IPS DF 19.7 (cell line): ENCODE measurements around the gene RFC5.
"Not testable (repeated sequence)": the region's sequence is repeated elsewhere in the genome, so short reads cannot be mapped to it uniquely, and the experiment has no call there.

Experiments used
- DNase-seq: peaks from one replicate; pipeline ENCODE4 v3.0.0-alpha.2; 2013; ENCODE audit warnings: low read depth, low spot score

Gene RFC5

DNA sequence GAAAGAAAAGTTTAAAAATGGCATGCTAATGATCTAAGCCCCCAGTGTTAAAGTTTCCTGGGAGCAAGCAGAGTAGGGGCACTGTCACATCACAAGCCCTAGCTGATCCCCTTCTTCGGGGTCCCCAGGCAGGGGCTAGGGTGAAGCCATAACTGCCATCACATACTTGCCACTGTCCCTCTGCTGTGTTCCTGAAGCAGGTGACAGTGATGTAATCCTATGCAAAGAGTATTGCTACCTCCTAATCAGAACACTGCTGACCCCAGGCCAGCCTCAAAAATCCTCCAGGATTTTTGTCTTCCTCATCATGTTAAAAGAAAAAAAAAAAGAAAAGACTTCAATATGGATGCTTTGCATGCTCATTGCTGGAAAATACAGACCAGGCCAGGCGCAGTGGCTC lies 1.2 kb upstream of the RFC5 start:
- DNase-seq, result no peak

GRCh38 chr12:118015944-118016343 lies 559 bp upstream of the RFC5 start:
- DNase-seq, result no peak

- DNase-seq, result no peak
Observed at GRCh38 chr12:118017926-118018325, 1.4 kb downstream of the RFC5 start.

- no peak for DNase-seq
Observed at GRCh38 chr12:118020036-118020435, 3.5 kb downstream of the RFC5 start.

DNA sequence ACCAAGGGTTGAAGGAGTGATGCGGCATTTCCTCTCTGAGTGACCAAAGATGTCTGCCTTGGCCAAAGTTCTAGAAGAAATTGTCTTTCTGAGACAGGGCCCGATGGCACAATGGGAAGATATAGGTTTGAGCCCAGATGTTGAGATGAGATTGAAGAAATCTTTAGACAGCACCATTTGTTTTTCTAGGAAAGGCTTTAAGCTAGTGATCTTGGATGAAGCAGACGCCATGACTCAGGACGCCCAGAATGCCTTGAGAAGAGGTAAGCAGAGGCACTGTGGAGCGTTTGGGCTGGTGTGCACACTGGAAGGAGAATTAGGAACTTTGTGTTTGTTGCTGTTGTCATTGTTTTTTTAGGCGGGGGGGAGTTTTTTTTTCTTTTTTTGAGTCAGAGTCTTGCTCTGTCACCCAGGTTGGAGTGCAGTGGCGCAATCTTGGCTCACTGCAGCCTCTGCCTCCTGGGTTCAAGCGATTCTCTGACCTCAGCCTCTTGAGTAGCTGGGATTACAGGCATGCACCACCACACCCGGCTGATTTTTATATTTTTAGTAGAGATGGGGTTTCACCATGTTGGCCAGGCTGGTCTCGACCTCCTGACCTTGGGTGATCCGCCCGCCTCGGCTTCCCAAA lies 5.7 kb downstream of the RFC5 start:
- DNase-seq, result not testable (repeated sequence)

GRCh38 chr12:118022728-118023109 lies 6.2 kb downstream of the RFC5 start:
- no peak for DNase-seq

- no peak for DNase-seq
Observed at GRCh38 chr12:118023301-118023860, 6.9 kb downstream of the RFC5 start.

DNA sequence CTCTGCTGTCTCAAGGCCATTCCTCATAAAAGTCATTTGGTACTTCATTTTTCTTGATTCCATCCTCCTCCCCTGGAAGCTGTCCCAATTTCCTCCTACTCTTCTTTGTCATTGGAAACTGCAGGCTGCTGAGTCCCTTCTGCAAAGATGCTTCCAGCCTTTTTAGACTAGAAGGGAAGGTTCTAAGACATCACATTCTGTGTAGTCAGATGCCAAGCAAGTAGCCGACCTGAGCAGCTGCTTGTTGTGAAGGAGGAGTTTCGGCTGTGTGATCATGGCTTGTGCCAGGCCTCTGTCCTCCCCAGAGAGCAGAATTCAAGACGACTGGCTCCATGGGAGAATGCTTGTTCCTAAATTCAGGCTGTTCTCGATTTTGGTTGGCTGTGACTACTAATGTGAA lies 8.7 kb downstream of the RFC5 start:
- no peak for DNase-seq

DNA sequence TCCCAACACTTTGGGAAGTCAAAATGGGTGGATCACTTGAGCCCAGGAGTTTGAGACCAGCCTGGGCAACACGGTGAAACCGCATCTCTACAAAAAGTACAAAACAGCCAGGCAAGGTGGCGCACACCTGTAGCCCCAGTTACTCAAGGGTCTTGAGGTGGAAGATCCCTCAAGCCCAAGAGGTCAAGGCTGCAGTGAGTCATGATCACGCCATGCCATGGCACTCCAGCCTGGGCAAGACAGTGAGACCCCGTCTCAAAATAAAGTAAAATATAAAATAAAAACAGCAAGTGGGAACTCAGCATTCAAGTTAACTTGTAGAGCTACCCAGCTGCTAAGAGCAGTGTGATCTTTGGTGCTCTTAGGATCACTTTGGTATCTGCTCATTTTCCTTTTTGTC lies 12.7 kb downstream of the RFC5 start:
- DNase-seq, result no peak

GRCh38 chr12:118032188-118032587 lies 15.7 kb downstream of the RFC5 start:
- DNase-seq, result no peak

- DNase-seq, result no peak
Observed at GRCh38 chr12:118033323-118033722, 16.8 kb downstream of the RFC5 start.

DNA sequence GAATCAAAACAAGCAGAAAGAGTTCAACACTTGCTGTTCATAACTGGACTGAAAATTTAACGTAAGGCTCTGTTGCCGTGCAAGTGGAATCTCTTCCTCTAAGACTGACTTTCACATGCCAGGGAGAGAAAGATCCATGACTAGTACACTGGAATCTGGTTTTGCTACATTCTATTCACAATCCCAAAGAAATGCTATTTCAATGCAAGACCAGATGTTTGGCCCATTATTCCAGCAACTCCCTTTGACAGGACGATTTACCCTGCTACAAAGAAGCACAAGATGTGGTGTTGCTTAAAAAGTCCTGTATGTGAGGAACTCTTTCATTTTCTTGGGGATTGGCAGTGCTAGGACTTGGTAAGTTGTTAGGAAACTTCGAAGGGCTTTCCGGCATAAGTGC lies 17.4 kb downstream of the RFC5 start:
- no peak for DNase-seq

DNA sequence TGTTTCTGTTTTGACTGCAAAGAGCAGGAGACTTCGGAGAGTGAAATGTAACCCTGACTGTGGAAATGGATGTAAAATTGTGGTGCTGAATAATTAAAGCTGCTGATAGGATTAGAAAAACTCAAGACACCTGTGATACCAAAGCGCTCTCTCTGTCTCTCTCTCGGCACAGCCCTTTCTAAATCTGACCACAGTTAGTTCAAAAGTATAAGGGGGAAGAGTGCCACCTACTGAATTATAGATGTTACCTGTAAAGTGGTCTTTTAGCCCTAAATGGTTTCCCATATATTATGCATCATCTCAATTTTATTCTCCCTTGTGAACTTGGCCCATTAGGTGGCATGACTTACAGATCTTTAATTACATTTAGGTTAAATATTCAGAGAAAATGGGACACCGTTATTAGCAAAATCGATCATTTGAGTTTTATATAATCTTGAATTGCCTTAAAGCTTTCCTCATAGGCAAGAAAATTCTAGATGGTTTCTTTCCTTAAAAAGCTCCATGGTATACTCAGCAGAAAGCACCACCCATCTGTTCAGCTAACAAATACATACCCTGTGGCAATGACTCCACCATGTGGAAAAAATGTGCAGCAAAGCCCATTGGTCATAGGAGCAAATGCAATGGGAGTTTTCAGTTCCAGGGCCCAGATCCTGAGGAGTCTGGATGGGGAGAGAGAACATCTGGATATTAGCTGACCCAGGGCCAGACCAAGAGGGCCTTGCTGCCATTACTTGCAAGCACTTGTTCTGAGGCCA lies 18.1 kb downstream of the RFC5 start:
- no peak for DNase-seq

- DNase-seq, result no peak
Observed at GRCh38 chr12:118035190-118036041, 18.9 kb downstream of the RFC5 start.

GRCh38 chr12:118036672-118037411 lies 20.3 kb downstream of the RFC5 start:
- DNase-seq, result no peak

- DNase-seq, result no peak
Observed at GRCh38 chr12:118038137-118038536, 21.6 kb downstream of the RFC5 start.

GRCh38 chr12:118042091-118042490 lies 25.6 kb downstream of the RFC5 start:
- no peak for DNase-seq

DNA sequence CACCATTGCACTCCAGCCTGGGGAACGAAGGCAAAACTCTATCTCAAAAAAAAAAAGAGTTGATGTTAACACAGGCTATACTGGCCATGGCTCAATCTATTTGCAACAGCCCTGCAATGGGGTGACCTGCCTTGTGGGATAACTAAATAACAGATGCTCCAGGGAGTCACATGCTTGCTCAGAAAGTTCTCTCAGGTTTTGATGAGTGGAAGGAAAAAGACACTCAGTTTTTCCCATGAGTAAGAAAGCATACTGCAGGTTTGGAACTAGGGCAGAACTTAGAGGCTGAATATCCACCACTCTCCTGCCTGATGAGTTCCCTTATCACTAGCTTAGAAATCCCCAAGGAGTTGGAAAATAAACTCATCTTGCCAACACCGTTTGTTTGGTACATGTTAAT lies 27.6 kb downstream of the RFC5 start:
- no peak for DNase-seq

DNA sequence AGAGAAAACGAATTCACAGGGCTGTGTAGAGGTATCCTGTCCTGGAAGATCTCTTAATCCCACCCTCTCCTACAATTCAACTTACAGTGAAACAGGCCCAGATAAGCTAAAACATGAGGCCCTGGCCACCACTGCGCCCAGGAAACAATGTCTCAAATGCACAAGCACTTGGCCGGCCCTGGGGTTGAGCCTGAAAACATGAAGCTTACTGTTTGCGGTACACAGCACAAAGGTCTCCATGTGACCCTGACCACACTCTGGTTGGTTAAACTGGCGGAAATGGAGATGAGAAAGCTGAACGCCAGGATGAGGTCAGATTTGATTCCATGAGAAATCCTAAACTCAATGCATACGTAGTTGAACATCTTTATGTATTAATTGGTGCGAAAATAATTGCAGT lies 28.1 kb downstream of the RFC5 start:
- no peak for DNase-seq

- no peak for DNase-seq
Observed at GRCh38 chr12:118046430-118046829, 29.9 kb downstream of the RFC5 start.
